Measurements from ENCODE around the gene RANBP17. TPM values are rescaled to one million over a fixed set of nuclear protein-coding genes. Genes with fewer than 3 reads are reported as not detected.

Gene RANBP17
- polyA plus RNA-seq, 1 of the 3 experiments (the other 2 are of a cell fraction), result 6.0 TPM

- TF ChIP-seq TAF1 (IDR thresholded peaks at IDR 0.05; ENCODE audit: borderline replicate concordance, low read depth, low read length) (no peak), USF2 (IDR thresholded peaks at IDR 0.05; ENCODE audit: borderline replicate concordance, low read depth, low read length) (no peak), ZBTB33 (IDR thresholded peaks at IDR 0.05; ENCODE audit: borderline replicate concordance, low read depth) (no peak), RCOR1 (IDR thresholded peaks at IDR 0.05; ENCODE audit: low read length) (no peak), FOXJ3 (CRISPR knock-in tag; IDR thresholded peaks at IDR 0.05) (no peak), GABPA (IDR thresholded peaks at IDR 0.05; ENCODE audit: low read depth) (no peak), JUND (IDR thresholded peaks at IDR 0.05) (no peak), POLR2AphosphoS5 (IDR thresholded peaks at IDR 0.05; ENCODE audit: low read depth, low read length) (no peak), YY1 (IDR thresholded peaks at IDR 0.05; ENCODE audit: low read depth) (no peak), EP300 (IDR thresholded peaks at IDR 0.05; ENCODE audit: borderline replicate concordance in 1 of 2, low read depth in 1 of 2, low read length in 1 of 2) (no peak), FOXM1 (IDR thresholded peaks at IDR 0.05; ENCODE audit: low read depth) (no peak), RXRA (IDR thresholded peaks at IDR 0.05; ENCODE audit: borderline replicate concordance, low read depth) (no peak)
- H3K4me3 ChIP-seq (ENCODE audit: low read depth in 2 of 2, low read length in 1 of 2), result no peak overlapping the region
- no peak for DNase-seq
- H2AFZ ChIP-seq (ENCODE audit: low read depth), result no peak overlapping the region
- no peaks in the 10 kb centered on the region for H3K27me3 ChIP-seq (ENCODE audit: insufficient read depth)
- H3K9me3 ChIP-seq, result peaks cover 9% of the 10 kb centered on the region; the same call in 1 of the 2 replicates
- H3K9ac ChIP-seq, result no peak overlapping the region
- H3F3A ChIP-seq (replicated peaks; ENCODE audit: insufficient read depth), result no peaks in the 10 kb centered on the region
- no peaks in the 10 kb centered on the region for H3K9me2 ChIP-seq
- ChIA-PET CTCF (interaction anchor here (1.0 kb wide), 1 partner anchor 265 kb away, joined by 4 read pairs; no protein-coding TSS in a partner anchor), POLR2A (no interaction called here)
- no peak overlapping the region for H3K27ac ChIP-seq (ENCODE audit: low read depth in 2 of 2, low read length in 1 of 2)
- no peaks in the 10 kb centered on the region for H3K79me2 ChIP-seq (ENCODE audit: insufficient read depth)
- no peaks in the 10 kb centered on the region for H4K20me1 ChIP-seq (ENCODE audit: insufficient read depth)
- H3K4me2 ChIP-seq, result no peak overlapping the region
- H3K36me3 ChIP-seq (replicated peaks in 1 of 2; ENCODE audit: control insufficient read depth in 1 of 2, insufficient read depth in 2 of 2, low read length in 1 of 2), result peaks cover 2 to 34% of the 10 kb centered on the region in 2 experiments
- H3K4me1 ChIP-seq (ENCODE audit: control insufficient read depth in 1 of 2, insufficient read depth in 2 of 2, low read depth in 1 of 2, low read length in 1 of 2), result no peaks in the 10 kb centered on the region; a peak in 1 of 4 replicates
- 92% methylated on average over 8 of the region's 8 CpGs for WGBS (ENCODE audit: low lambda C conversion rate)
Observed at GRCh38 chr5:170941788-170942187, 80.0 kb downstream of the RANBP17 start.

GRCh38 chr5:170945275-170945674 lies 83.5 kb downstream of the RANBP17 start:
- Histone ChIP-seq H3K36me3 (replicated peaks in 1 of 2; ENCODE audit: control insufficient read depth in 1 of 2, insufficient read depth in 2 of 2, low read length in 1 of 2) (peaks cover 3 to 14% of the 10 kb centered on the region in 2 experiments), H3K4me3 (ENCODE audit: low read depth in 2 of 2, low read length in 1 of 2) (no peak overlapping the region), H3F3A (replicated peaks; ENCODE audit: insufficient read depth) (no peaks in the 10 kb centered on the region), H3K27ac (ENCODE audit: low read depth in 2 of 2, low read length in 1 of 2) (no peak overlapping the region), H4K20me1 (ENCODE audit: insufficient read depth) (no peaks in the 10 kb centered on the region), H3K9me3 (0 out of 2 replicates have a peak, but pooled peaks cover under 1% of the 10 kb centered on the region), H2AFZ (ENCODE audit: low read depth) (no peak overlapping the region), H3K4me2 (no peak overlapping the region), H3K9ac (no peak overlapping the region), H3K4me1 (ENCODE audit: control insufficient read depth in 1 of 2, insufficient read depth in 2 of 2, low read depth in 1 of 2, low read length in 1 of 2) (no peaks in the 10 kb centered on the region; a peak in 1 of 4 replicates), H3K79me2 (ENCODE audit: insufficient read depth) (no peaks in the 10 kb centered on the region), H3K9me2 (no peaks in the 10 kb centered on the region), H3K27me3 (ENCODE audit: insufficient read depth) (no peaks in the 10 kb centered on the region)
- CTCF ChIA-PET, result interaction anchor here (1.0 to 1.3 kb wide), 2 partner anchors 41 to 200 kb away, joined by 3 read pairs; no protein-coding TSS in a partner anchor
- POLR2A ChIA-PET, result no interaction called here
- no peak for DNase-seq
- TF ChIP-seq CTCF (IDR thresholded peaks at IDR 0.05), result no peak
- TF ChIP-seq MAX (IDR thresholded peaks at IDR 0.05; ENCODE audit: low read depth), result no peak
- TF ChIP-seq TCF12 (IDR thresholded peaks at IDR 0.05), result no peak
- TF ChIP-seq EP300 (IDR thresholded peaks at IDR 0.05; ENCODE audit: borderline replicate concordance in 1 of 2, low read depth in 1 of 2, low read length in 1 of 2), result no peak
- TF ChIP-seq FOXJ3 (CRISPR knock-in tag; IDR thresholded peaks at IDR 0.05), result no peak
- TF ChIP-seq EZH2phosphoT487 (IDR thresholded peaks at IDR 0.05; ENCODE audit: borderline replicate concordance, low read depth), result no peak
- no peak for TF ChIP-seq SIN3A (IDR thresholded peaks at IDR 0.05; ENCODE audit: borderline replicate concordance, low read depth, low read length)
- TF ChIP-seq RXRA (IDR thresholded peaks at IDR 0.05; ENCODE audit: borderline replicate concordance, low read depth), result no peak
- no peak for TF ChIP-seq REST (IDR thresholded peaks at IDR 0.05; ENCODE audit: low read depth, low read length)
- 94% methylated on average over 3 of the region's 3 CpGs for WGBS (ENCODE audit: low lambda C conversion rate)

Data from SK-N-SH (cell line).